MCF 10A (cell line): Measurements from ENCODE around the gene CNN3. TPM values are rescaled to one million over a fixed set of nuclear protein-coding genes. Genes with fewer than 3 reads are reported as not detected.

Experiments used
- BruUV-seq: library from RNA; stranded (reverse); fragments of 400-500 nt; replicated peaks from 2 replicates; lab custom pipeline; 2021; lab: Mats Ljungman, UMichigan
- CTCF ChIA-PET: fragments of 300-600 bp; sonication (Branson Sonifier 250); formaldehyde crosslinking; extraction: SDS; loops from one replicate; lab custom pipeline; 2021; ENCODE audit warnings: antibody characterized with exemption, inconsistent platforms; lab: Yijun Ruan, JAX
- POLR2A ChIA-PET: fragments of 300-600, 350-650 bp; sonication (Branson Sonifier 250); formaldehyde crosslinking; extraction: SDS; loops from one replicate; lab custom pipeline; 2020; ENCODE audit warnings: antibody characterized with exemption, inconsistent platforms; lab: Yijun Ruan, JAX
- DNase-seq: peaks from one replicate; pipeline ENCODE4 v3.0.0-alpha.2; 2018; ENCODE audit not compliant: unreplicated experiment
- H3K27ac Mint-ChIP-seq: one replicate; pipeline ENCODE4 v1.8.0; 2022; ENCODE audit warnings: mild to moderate bottlenecking, low read depth, mixed read lengths; ENCODE audit not compliant: unreplicated experiment
- H3K27me3 Mint-ChIP-seq: one replicate; pipeline ENCODE4 v1.8.0; 2022; ENCODE audit warnings: mixed read lengths; ENCODE audit not compliant: insufficient read depth, unreplicated experiment
- H3K36me3 Mint-ChIP-seq: one replicate; pipeline ENCODE4 v1.8.0; 2022; ENCODE audit warnings: mild to moderate bottlenecking, moderate library complexity, mixed read lengths; ENCODE audit not compliant: insufficient read depth, unreplicated experiment
- H3K4me1 Mint-ChIP-seq: one replicate; pipeline ENCODE4 v1.8.0; 2022; ENCODE audit warnings: mixed read lengths; ENCODE audit not compliant: insufficient read depth, unreplicated experiment
- H3K4me3 Mint-ChIP-seq: one replicate; pipeline ENCODE4 v1.8.0; 2022; ENCODE audit warnings: mild to moderate bottlenecking, moderate library complexity, mixed read lengths; ENCODE audit not compliant: unreplicated experiment
- H3K9me3 Mint-ChIP-seq: one replicate; pipeline ENCODE4 v1.8.0; 2022; ENCODE audit warnings: mixed read lengths; ENCODE audit not compliant: unreplicated experiment
- intact Hi-C: fragments of 100-400 bp; cut with micrococcal nuclease; formaldehyde crosslinking; loops from 2 replicates; pipeline ENCODE4 v1.14.1; 2022
- total RNA-seq: library from RNA; stranded (reverse); gene quantifications from 2 replicates; pipeline ENCODE4 v1.2.3, GENCODE V29; 2022
- TF ChIP-seq, protein P1 (sequence below): fragments of 200-600 bp; IDR thresholded peaks from one replicate; pipeline ENCODE4 v1.8.0; 2022; ENCODE audit warnings: antibody characterized with exemption, mild to moderate bottlenecking; ENCODE audit not compliant: unreplicated experiment

Gene CNN3
- total RNA-seq, 1 experiment from 2014 or later, result 48.2 TPM

DNA sequence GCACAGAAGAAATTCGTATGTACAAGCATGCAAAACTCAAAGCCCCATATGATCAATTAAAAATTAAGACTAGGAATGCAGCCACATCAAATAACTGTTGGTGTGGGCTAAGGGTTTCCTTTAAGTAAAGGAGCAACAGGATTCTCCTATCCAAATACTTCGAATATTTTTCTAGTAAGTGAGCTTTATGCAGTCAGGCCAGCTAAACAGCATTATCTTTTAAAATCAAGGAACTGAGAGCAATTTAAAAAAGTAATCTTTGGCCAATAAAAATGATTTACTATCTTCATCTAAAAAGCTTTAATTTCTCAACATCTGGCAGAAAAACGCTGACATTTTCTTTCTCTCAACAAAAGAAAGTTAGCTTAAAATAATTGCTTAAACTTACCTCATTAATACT is 19.8 kb downstream of the CNN3 start:
- BruUV-seq, result no TSS peak
- no peaks in the 10 kb centered on the region for H3K27me3 Mint-ChIP-seq
- H3K4me3 Mint-ChIP-seq, result no peak overlapping the region
- TF ChIP-seq, protein P1, sequence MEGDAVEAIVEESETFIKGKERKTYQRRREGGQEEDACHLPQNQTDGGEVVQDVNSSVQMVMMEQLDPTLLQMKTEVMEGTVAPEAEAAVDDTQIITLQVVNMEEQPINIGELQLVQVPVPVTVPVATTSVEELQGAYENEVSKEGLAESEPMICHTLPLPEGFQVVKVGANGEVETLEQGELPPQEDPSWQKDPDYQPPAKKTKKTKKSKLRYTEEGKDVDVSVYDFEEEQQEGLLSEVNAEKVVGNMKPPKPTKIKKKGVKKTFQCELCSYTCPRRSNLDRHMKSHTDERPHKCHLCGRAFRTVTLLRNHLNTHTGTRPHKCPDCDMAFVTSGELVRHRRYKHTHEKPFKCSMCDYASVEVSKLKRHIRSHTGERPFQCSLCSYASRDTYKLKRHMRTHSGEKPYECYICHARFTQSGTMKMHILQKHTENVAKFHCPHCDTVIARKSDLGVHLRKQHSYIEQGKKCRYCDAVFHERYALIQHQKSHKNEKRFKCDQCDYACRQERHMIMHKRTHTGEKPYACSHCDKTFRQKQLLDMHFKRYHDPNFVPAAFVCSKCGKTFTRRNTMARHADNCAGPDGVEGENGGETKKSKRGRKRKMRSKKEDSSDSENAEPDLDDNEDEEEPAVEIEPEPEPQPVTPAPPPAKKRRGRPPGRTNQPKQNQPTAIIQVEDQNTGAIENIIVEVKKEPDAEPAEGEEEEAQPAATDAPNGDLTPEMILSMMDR, result no peak
- H3K9me3 Mint-ChIP-seq, result peaks cover 7% of the 10 kb centered on the region
- CTCF ChIA-PET, result interaction anchor here (0.6 to 1.0 kb wide), 3 partner anchors 10 to 134 kb away, joined by 3 read pairs; no protein-coding TSS in a partner anchor
- H3K4me1 Mint-ChIP-seq, result peaks cover 7% of the 10 kb centered on the region
- intact Hi-C loops, result no loop called here
- DNase-seq, result no peak
- H3K27ac Mint-ChIP-seq, result no peak overlapping the region
- peaks cover 6% of the 10 kb centered on the region for H3K36me3 Mint-ChIP-seq
- POLR2A ChIA-PET, result no interaction called here

DNA sequence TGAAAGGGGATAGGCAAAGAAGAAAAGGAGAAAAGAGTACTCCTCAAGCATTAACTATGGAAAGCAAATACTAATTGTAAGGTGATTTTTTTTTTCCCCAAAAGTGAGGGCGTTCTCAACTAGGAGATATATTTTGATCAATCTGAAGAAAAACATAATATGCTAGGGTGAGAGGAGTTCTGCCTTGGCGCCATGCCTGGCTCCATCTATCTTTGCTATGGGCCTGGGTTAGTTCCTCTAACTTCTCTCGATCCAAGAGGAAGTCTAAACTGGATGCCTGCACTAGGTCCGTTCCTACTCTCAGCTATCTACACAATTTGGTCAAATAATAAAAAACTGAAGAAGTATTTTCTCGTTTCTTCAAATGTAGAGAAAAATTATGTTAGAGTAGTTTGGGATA is 20.5 kb downstream of the CNN3 start:
- CTCF ChIA-PET, result no interaction called here
- TF ChIP-seq, protein P1, result no peak
- Mint-ChIP-seq H3K4me3 (no peak overlapping the region), H3K27ac (no peak overlapping the region), H3K4me1 (peaks cover 7% of the 10 kb centered on the region), H3K36me3 (peaks cover 14% of the 10 kb centered on the region), H3K27me3 (no peaks in the 10 kb centered on the region), H3K9me3 (peaks cover 7% of the 10 kb centered on the region)
- POLR2A ChIA-PET, result no interaction called here
- intact Hi-C loops, result no loop called here
- no TSS peak for BruUV-seq
- no peak for DNase-seq

DNA sequence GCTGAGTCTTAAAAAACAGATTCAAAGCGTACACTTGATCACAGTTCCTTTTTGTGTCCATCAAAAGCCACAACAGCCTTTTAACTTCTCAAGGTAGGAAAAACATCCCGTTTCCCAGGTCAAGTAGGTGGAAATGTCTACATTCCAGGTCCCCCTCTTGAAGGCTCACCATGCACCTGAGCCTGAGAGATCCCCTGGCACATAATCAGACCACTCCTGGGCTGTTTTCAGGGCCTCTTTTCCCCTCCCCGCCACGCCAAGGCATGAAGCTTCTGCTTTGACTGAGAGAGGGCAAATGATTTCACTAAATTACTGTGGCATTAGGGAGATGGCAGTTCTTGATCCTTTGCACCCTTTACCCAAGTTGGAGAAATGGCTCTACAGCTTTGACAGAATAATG is 21.7 kb downstream of the CNN3 start:
- peaks cover 7% of the 10 kb centered on the region for H3K4me1 Mint-ChIP-seq
- no peaks in the 10 kb centered on the region for H3K27me3 Mint-ChIP-seq
- CTCF ChIA-PET, result no interaction called here
- no peak overlapping the region for H3K4me3 Mint-ChIP-seq
- no TSS peak for BruUV-seq
- no peak for DNase-seq
- POLR2A ChIA-PET, result no interaction called here
- H3K36me3 Mint-ChIP-seq, result peaks cover 14% of the 10 kb centered on the region
- H3K27ac Mint-ChIP-seq, result no peak overlapping the region
- TF ChIP-seq, protein P1, result no peak
- intact Hi-C loops, result no loop called here
- peaks cover 7% of the 10 kb centered on the region for H3K9me3 Mint-ChIP-seq

DNA sequence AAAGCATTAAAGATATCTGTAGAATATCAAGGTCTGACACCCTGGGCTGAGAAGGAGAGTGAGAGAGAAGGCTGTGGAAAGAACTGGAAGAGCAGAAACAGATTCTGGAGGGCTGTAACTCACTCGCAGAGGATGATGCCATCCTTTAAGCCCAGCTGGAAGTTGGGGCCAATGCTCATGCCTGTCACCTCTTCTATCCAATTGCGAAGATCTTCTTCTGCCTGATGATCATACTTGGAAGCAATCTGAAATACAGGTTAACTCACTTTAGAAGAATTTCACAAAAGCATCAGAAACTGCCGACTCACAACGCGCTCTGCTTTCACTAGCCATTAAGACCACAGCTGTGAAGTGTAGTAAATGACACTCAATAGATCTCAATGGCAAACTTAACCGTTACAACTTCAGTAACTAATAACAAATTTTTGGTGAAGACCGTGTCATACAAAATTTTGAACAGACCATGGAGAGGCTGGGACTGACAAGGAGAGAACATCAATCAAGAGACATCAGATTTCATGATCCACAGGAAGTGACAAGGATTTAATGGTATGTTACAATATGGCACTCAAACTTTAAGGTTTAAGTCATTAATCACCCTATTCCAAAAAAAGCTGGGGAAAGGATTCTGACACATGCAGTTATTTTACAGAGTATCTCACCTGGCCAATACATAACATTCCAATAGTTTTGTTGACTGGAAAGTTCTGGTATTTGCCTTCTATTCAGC is 23.5 kb downstream of the CNN3 start:
- TF ChIP-seq, protein P1, result no peak
- BruUV-seq, result no TSS peak
- peaks cover 7% of the 10 kb centered on the region for H3K9me3 Mint-ChIP-seq
- no peak for DNase-seq
- ChIA-PET CTCF (interaction anchor here (0.6 to 0.7 kb wide), 3 partner anchors 17 to 409 kb away, joined by 3 read pairs; no protein-coding TSS in a partner anchor), POLR2A (no interaction called here)
- H3K27ac Mint-ChIP-seq, result peak overlapping the region; percentile 31
- H3K4me1 Mint-ChIP-seq, result peaks cover 7% of the 10 kb centered on the region
- intact Hi-C loops, result no loop called here
- H3K36me3 Mint-ChIP-seq, result peaks cover 20% of the 10 kb centered on the region
- no peaks in the 10 kb centered on the region for H3K27me3 Mint-ChIP-seq
- H3K4me3 Mint-ChIP-seq, result no peak overlapping the region
